Small intestine (tissue), 7 donors: ENCODE measurements around the gene TMEM242. TPM values are rescaled to one million over a fixed set of nuclear protein-coding genes. Genes with fewer than 3 reads are reported as not detected.

Experiments
- DNase-seq, 2 donors: peaks; one replicate each; pipeline versions ENCODE4 v3.0.0 to v3.0.0-alpha.2; 2013
- FAIRE-seq: peaks from 2 replicates; lab custom pipeline; 2012; peaks lifted over from hg19 to GRCh38; lab: Jason Lieb, UNC
- H3K27ac ChIP-seq, 3 donors: one replicate each; pipeline ENCODE4 v1.5.1; 2013; ENCODE audit warnings: low read length in 2 of 3, mild to moderate bottlenecking in 2 of 3, control low read depth in 1 of 3, inconsistent platforms in 1 of 3, low read depth in 1 of 3, moderate library complexity in 1 of 3
- H3K27me3 ChIP-seq, 3 donors: one replicate each; pipeline ENCODE4 v1.6.1; 2013; ENCODE audit warnings: low read length in 3 of 3, inconsistent platforms in 1 of 3; ENCODE audit not compliant: control insufficient read depth in 3 of 3, insufficient read depth in 3 of 3
- H3K36me3 ChIP-seq, 3 donors: one replicate each; pipeline ENCODE4 v1.6.1; 2013; ENCODE audit warnings: low read length in 3 of 3, inconsistent platforms in 1 of 3, low read depth in 1 of 3, mild to moderate bottlenecking in 1 of 3, moderate library complexity in 1 of 3; ENCODE audit not compliant: control insufficient read depth in 3 of 3, insufficient read depth in 2 of 3
- H3K4me1 ChIP-seq, 3 donors: one replicate each; pipeline ENCODE4 v1.6.1; 2013; ENCODE audit warnings: low read length in 2 of 3, inconsistent platforms in 1 of 3, low read depth in 1 of 3, mild to moderate bottlenecking in 1 of 3, moderate library complexity in 1 of 3; ENCODE audit not compliant: control insufficient read depth in 3 of 3, insufficient read depth in 2 of 3
- H3K4me3 ChIP-seq, 3 donors: one replicate each; pipeline ENCODE4 v1.5.1; 2013; ENCODE audit warnings: low read length in 3 of 3, control low read depth in 1 of 3, inconsistent platforms in 1 of 3, low read depth in 1 of 3, mild to moderate bottlenecking in 1 of 3, moderate library complexity in 1 of 3
- H3K9me3 ChIP-seq, 2 donors: one replicate each; pipeline ENCODE4 v1.6.1; 2013; ENCODE audit warnings: low read depth in 1 of 2, low read length in 1 of 2; ENCODE audit not compliant: control insufficient read depth in 2 of 2, insufficient read depth in 1 of 2
- WGBS, 3 donors: extraction: QIAGEN DNeasy Blood & Tissue Kit; methylation state at CpG; one replicate each; pipeline ENCODE4 v1.1.7; 2013; 5-methylcytosine and 5-hydroxymethylcytosine counted together
- polyA plus RNA-seq, 4 donors: library from polyadenylated mRNA; stranded (reverse) in 3 of 4; unstranded in 1 of 4; fragments of 200-250 nt in 3 of 4; fragments of 120-200 nt in 1 of 4; gene quantifications; one replicate each; pipeline versions ENCODE4 v1.2.1 to v1.2.3, GENCODE V29; 2013
- donor health status: healthy with polysubstance abuse.
- donor health status: control.
- donor health status: control.
- donor health status: Bipolar disorder and iron deficiency.
- donor health status: healthy.

TMEM242 gene
- polyA plus RNA-seq, 4 donors = 3.8 to 9.5 (median 5.7) TPM

DNA sequence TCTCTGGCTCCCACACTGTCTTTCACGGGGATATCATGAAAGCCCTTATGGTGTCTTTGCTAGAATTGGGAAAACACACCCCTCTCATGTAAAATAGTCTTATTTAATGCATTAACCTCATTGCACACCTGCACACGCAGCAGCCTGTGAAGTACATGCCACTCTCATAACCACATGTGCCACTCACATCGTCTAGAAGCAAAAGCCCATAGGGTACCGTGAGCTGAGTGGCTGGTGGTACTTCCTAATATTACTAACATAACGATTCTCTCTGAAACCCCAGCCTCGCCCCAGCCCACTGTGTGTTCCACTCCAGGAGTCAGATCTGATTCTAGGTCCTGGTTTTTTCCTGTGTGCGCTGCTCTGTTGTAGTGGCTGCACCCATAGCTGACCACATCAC is 9.5 kb upstream of the TMEM242 start:
- peaks cover 0 to 8% (median 0%) of the 10 kb centered on the region in 3 donors for H3K27me3 ChIP-seq
- FAIRE-seq (no peak), DNase-seq (no peak)
- H3K4me1 ChIP-seq = no peaks in the 10 kb centered on the region
- H3K4me3 ChIP-seq = no peak overlapping the region
- no peak overlapping the region for H3K27ac ChIP-seq
- no peaks in the 10 kb centered on the region for H3K36me3 ChIP-seq
- H3K9me3 ChIP-seq = no peaks in the 10 kb centered on the region
- WGBS, 3 donors = 64 to 85% (median 69%) methylated on average over 7 of the region's 7 CpGs

DNA sequence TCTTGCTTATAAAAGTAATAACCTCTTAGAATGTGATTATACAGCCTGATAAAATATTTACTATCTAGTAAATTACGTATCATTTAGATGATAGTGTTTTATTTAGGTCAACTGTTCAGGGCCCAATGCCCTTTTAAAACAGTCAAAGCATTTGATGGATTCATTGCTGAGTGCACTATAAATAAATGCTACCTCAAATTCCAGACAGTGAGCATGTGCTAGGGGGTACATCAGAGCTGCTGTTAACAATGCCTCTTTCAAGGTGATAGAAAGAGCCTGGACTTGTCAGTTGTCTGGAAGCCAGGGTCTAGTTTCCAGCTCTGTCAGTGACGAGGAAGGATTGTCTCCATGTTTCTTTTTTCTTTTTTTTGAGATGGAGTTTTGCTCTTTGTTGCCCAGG is 7.5 kb upstream of the TMEM242 start:
- H3K4me1 ChIP-seq = no peaks in the 10 kb centered on the region
- H3K27me3 ChIP-seq = peaks cover 0 to 8% (median 0%) of the 10 kb centered on the region in 3 donors
- H3K36me3 ChIP-seq = no peaks in the 10 kb centered on the region
- FAIRE-seq (no peak), DNase-seq (no peak)
- 49 to 66% (median 62%) methylated on average over 2 of the region's 2 CpGs for WGBS, 3 donors
- H3K4me3 ChIP-seq = no peak overlapping the region
- H3K27ac ChIP-seq = no peak overlapping the region
- no peaks in the 10 kb centered on the region for H3K9me3 ChIP-seq

DNA sequence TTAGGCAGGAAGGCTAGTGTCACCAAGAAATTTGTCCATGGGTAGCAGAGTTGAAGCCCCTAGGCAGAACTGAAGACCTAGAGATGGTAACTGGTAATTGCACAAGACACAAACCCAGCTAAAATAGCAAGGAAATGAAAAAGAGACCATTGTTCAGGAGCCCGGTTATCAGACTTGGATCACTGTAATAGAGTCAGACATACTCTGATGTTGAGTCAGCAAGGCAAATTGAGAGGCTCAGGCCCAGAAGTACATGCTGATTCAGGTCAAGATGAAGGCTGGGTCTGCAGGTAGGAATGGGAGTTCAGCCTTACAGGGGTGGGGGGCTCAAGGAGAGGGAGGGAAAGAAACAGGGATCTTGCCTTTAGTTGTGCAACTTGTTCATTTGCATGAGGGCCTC is 6.5 kb upstream of the TMEM242 start:
- Histone ChIP-seq H3K36me3 (no peaks in the 10 kb centered on the region), H3K4me1 (peaks cover 0 to 9% (median 0%) of the 10 kb centered on the region in 3 donors), H3K9me3 (no peaks in the 10 kb centered on the region), H3K27me3 (peaks cover 0 to 8% (median 0%) of the 10 kb centered on the region in 3 donors), H3K4me3 (no peak overlapping the region), H3K27ac (no peak overlapping the region)
- no peak for DNase-seq
- no peak for FAIRE-seq
- 45 to 63% (median 58%) methylated on average over 1 of the region's 1 CpG for WGBS, 3 donors

DNA sequence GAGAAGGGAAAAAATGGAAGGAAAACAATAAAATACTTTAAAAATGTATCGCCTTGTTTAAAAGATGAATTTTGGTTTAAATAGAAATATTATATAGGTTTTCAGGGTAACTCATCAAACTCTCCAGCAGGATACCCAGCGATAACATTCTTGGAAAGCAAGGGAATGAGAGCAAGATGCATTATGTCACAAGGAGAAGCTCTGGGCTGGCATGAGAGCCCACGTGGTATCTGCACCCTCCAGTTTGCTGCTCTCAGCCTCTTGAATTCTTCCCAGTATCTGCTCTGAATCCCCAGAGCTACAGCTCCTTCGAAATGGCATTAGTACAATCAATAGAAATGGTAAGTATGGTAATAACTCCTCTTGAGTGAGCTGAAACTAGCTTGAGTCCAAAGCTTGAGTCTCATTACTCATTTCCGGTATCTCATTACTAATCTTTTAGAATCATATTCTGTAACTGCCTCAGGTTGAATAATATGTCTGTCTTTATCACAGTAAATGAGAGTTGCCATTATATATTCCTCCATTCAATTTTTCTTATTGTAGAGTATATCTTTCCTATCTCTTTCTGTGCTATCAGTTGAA is 4.9 kb upstream of the TMEM242 start:
- H3K36me3 ChIP-seq = no peaks in the 10 kb centered on the region
- H3K27me3 ChIP-seq = peaks cover 0 to 8% (median 0%) of the 10 kb centered on the region in 3 donors
- peaks cover 0 to 16% (median 0%) of the 10 kb centered on the region in 3 donors for H3K4me1 ChIP-seq
- FAIRE-seq (no peak), DNase-seq (no peak)
- H3K9me3 ChIP-seq = no peaks in the 10 kb centered on the region
- H3K4me3 ChIP-seq = no peak overlapping the region
- 59 to 66% (median 60%) methylated on average over 5 of the region's 5 CpGs for WGBS, 3 donors
- H3K27ac ChIP-seq = no peak overlapping the region

DNA sequence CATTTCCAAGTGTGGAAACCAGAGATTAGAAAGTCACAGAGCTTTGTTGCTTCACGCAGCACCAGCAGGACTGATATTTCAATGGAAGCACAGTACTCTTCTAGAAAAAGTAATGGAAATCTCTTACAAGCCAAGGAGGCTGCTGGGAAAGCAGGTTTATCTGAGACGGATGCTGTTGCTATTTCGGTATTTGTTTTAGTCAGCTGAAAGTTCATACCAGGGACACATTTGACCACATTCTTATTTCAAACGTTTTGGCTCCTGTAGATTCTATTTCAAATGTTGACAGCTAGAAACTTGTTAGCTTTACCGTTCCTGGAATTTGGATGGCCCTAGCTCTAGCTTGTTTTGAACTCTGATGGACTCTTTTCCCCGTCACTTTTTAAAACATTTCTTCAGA is 3.7 kb upstream of the TMEM242 start:
- Histone ChIP-seq H3K36me3 (peaks cover 0 to 3% (median 0%) of the 10 kb centered on the region in 3 donors), H3K27ac (no peak overlapping the region), H3K4me3 (no peak overlapping the region), H3K27me3 (no peaks in the 10 kb centered on the region), H3K9me3 (no peaks in the 10 kb centered on the region), H3K4me1 (peaks cover 0 to 16% (median 0%) of the 10 kb centered on the region in 3 donors)
- FAIRE-seq = no peak
- no peak for DNase-seq
- WGBS, 3 donors = 28 to 38% (median 38%) methylated on average over 6 of the region's 6 CpGs

DNA sequence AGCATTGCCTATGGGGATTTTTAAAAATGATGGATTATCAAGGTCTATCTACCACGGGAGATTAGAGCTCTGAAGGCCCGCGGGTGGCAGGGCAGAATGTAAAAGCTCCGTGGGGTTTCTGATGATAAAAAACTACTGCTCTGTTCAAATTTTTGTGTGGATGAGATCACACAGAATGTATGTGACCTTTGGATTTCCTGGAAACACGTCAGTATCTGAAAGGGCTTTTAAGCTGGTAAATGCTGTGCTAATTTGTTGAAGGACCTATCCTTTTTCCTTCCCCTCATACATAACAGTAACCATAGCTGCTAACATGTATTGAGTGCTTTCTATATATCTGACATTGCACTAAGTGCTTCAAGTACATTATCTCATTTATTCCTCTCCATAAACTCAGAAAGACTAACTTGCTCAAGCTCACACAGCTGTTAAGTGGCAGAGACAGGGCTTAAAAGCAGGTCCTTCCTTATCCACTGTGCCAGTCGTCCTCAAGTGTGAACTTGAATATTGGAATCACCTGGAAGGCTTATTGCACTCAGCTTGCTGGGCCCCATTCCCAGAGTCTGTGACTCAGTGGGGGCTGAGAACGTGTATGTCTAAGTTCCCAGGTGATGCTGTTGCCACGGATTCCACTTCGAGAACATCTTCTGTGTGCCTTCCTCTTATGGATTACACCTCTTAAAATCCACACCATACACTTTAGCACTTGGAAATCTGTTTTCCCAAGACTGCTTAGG is 1.9 kb upstream of the TMEM242 start:
- H3K9me3 ChIP-seq = no peaks in the 10 kb centered on the region
- FAIRE-seq = no peak
- no peak overlapping the region for H3K4me3 ChIP-seq
- peak; percentile 56 to 74 for DNase-seq
- 22 to 58% (median 41%) methylated on average over 9 of the region's 9 CpGs for WGBS, 3 donors
- H3K27me3 ChIP-seq = no peaks in the 10 kb centered on the region
- H3K4me1 ChIP-seq = peaks cover 0 to 16% (median 0%) of the 10 kb centered on the region in 3 donors
- H3K27ac ChIP-seq = peak overlapping the region in 1 of 3 donors; percentile 76
- H3K36me3 ChIP-seq = peaks cover 0 to 6% (median 0%) of the 10 kb centered on the region in 3 donors

DNA sequence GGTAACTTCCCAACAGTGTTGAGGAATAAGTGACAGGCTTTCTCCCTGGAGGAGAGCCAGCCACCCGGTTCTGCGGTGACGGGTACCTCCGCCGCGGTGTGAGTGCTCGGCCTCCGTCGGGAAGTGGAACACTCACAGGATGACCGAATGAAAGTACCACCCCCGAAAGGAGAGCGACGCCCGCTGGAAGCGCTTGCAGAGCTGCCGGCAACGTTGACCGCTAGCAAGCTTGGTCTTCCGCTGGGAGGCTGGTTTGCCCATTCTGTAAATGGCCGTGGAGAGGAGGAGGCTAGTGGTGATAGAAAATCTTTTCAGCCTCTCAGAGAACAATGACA is 614 bp upstream of the TMEM242 start:
- no peak for FAIRE-seq
- 0 to 1% (median 1%) methylated on average over 20 of the region's 20 CpGs for WGBS, 3 donors
- peak overlapping the region; percentile 70 to 85 (median 74) for H3K4me3 ChIP-seq

DNA sequence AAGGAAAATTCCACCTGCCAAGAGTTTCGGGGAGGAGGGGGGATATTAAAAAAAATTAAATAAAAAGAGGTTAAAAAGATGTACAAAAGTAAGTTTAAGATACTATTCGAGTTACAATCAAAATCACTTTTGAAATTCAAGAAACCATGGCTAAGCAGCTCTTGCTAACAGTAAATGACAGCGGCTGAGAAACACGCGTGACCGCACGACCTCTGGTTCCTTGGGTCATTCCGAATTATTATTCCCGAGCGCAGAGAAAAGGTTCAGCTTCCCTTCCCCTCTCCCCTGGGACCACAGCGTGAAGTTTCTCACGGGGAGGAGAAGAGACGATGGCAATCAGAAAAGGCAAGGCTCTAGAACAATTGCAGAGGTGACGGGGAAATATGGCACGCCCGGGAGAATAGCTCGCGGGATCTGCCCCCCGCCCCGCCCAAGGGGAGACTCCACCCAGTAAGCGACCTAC is 496 bp downstream of the TMEM242 start:
- H3K27me3 ChIP-seq = no peaks in the 10 kb centered on the region
- peak overlapping the region; percentile 91 to 93 (median 91) for H3K27ac ChIP-seq
- DNase-seq = peak in 1 of 2 donors; percentile 93
- peaks cover 2 to 13% (median 3%) of the 10 kb centered on the region in 3 donors for H3K36me3 ChIP-seq
- no peak for FAIRE-seq
- no peaks in the 10 kb centered on the region for H3K9me3 ChIP-seq
- 1 to 3% (median 2%) methylated on average over 20 to 21 of the region's 21 CpGs for WGBS, 3 donors
- H3K4me3 ChIP-seq = peak overlapping the region; percentile 70 to 85 (median 74)
- H3K4me1 ChIP-seq = peaks cover 0 to 16% (median 0%) of the 10 kb centered on the region in 3 donors

More for the DNA sequence above, 614 bp upstream of the TMEM242 start:
- Histone ChIP-seq H3K27ac (peak overlapping the region; percentile 91 to 93 (median 91)), H3K4me1 (peaks cover 0 to 16% (median 0%) of the 10 kb centered on the region in 3 donors), H3K27me3 (no peaks in the 10 kb centered on the region), H3K36me3 (peaks cover 0 to 6% (median 0%) of the 10 kb centered on the region in 3 donors), H3K9me3 (no peaks in the 10 kb centered on the region)
- peak in 1 of 2 donors; percentile 55 for DNase-seq
